GM19240 (cell line): Measurements from ENCODE around the gene MTUS2.

Experiments
- DNase-seq: peaks from one replicate; pipeline ENCODE4 v3.0.0; 2011; ENCODE audit warnings: low spot score; ENCODE audit not compliant: insufficient read length

Gene MTUS2

DNA sequence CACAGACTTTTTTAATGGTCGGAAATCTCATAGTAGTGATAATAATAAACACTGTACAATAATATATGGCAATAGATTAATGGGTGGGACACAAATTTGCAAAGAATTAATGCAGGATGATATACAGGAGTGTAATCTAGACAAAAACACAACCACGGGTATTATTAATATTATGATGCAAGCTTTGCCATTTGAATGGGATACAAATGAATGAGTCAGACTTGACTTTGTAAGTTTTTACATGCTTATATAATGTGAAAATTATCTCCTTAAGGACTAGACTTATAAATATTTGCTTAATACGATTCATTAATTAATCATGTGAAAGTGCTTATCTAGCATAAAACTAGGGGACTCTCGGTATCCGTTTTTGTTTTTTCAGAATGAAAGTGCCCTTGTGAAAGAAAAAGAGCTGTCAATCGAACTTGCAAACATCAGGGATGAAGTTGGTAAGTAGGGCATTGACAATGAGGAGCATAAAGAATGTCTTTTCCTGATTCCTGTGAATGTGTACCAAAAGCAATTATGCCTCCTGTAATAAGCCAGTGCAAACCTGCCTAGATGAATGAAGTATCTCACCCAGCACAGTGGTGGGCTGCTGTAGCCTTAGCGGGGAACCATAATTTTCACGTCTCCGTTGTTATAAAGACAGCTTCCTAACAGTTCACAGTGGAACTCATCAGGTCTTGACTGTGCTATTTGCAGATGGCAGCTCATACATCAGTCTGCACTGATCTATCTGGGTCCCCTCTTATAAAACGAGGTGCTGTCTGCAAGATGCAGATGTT, 619.7 kb downstream of the MTUS2 start:
- DNase-seq = no peak

DNA sequence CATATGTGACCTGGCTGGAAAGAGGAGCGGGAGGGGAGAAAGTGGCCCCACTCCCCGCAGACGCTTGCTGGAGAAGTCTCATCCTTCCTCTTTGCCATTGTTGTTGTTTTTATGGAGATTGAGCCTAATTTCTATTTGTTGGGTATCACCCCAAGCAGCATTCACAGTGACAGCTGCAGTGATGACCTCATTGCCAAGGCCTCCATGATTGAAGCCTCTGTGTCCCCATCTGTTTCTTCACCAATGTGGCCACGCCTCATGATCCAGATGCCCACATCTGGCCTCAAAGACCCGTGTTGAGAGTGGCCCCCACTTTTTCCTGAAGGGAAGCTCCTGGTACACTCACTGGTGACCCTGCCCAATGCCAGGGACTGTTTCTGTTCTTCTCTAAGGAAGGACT, 621.2 kb downstream of the MTUS2 start:
- no peak for DNase-seq

DNA sequence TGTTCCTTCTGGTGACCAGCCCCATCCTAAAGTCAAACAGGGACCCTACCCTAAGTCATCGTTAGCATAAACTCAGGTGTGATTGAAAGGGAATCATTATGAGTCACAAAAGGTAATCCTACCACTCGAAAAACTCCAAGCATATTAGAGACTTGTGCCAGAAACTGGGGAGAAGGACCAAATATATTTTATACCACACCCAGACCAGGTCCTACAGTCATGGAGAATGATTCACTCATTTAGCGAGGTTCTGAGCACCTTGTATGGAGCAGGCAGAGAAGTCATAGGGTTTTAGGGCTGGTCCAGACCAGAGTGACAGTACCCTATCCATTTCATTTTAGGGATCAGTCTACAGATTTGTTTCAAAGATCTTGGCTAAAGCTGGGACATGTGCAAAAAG, 625.9 kb downstream of the MTUS2 start:
- DNase-seq = no peak

DNA sequence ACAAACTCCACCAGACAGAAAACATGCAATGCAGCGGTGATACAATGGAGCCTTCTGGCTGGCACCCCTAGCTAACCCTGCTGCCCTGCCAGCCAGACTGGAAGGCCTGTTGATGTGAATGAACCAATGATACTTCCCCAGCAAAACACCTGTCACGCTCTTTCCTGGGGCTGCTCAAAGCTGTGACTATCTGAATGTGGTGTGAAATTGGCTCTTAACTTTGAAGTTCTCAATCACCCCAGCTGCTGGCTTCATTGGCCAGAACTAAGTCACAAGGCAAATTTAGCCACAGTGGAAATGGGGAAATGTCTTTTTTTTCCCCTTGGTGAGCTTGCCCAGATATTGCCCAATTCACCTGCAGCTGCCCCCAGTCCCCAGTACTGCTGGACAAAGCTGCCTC, 628.0 kb downstream of the MTUS2 start:
- DNase-seq = no peak

DNA sequence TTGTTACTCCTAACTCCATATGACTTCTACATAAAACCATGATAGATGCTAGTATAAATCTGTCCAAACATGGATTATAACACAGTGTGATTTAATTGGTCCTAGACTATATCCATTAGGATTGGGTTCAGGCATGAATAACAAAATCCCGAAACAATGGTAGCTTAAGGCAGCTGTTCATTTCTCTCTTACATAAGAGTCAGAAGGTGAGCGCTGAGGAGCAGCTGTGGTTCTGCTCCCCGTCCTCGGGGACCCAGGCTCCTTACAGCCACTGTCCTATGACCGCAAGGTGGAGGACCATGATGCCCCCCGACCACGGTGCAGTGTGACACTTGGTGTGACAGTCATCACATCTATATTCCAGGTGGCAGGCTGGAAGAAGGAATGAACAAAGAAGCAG, 629.6 kb downstream of the MTUS2 start:
- DNase-seq = no peak

DNA sequence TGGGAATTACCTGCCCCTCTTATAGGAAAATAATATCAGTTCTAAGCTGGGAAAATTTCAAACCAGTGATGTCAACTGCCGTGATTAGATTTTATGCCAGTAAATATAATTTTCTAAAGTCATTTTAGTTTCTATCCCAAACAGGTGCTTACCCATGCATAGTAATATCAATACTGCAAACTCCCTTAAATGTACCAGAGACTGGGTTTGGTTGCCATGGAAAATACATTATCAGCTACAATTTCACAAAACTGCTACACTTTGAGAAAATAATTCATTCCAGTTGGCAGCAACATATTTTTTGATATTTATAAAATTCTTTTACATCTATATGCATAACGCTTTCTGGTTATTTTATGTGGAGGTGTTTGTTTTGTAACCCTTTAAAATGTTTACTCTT, 631.8 kb downstream of the MTUS2 start:
- DNase-seq = no peak

DNA sequence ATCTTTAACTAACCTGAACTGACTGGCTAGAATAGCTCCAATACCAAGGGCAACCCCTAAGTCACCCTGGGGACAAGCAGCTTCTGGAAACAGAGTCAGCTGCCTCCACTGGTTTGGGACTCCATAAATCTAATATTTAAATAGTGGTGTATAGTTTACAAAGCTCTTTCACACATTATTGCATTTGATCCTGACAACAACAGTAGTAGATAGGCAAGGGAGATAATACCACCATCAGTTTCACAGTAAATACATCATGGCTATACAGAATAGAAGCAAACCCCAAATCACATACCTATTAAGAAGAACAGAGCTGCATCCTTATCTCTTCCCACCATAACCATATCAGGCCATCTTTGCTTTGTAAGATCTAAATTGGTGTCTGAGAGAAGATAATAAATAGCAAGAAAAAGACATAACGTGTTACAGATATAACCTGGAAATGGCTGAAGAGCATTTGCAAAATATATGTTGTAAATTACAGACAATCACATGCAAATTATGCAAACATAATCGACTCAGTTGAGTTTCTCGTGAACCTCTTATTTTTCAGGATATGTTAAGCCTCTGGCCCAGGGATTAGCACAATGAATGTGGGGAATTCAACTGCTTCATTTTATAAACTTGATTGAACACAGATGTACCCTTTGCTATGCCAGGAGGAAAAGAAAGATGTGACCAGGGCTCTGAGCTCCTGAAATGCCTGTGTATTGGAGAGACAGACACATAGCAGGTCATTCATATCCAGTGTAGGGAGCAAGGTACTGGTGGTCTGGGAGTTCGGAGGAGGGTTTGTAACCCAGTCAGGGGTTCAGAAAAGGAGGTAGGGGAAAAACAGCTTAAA, 632.9 kb downstream of the MTUS2 start:
- DNase-seq = no peak

DNA sequence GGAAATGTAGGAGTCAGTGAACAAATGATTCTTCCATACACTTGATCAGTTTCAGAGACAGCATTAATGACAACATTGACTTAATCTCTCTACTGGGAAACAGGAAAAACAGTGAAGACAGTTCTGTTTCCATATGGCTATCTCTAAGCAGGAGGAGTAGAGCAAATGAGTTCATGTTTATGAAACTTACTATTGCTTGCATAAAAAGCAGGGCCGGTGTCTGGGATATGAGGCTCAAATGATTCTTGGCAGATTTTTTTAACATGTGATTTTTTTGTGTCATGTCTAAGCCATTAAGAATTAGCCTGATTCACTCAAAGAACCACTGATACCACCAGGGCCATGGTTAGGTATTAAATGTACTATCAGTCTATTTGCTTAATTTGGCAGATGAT, 633.5 kb downstream of the MTUS2 start:
- no peak for DNase-seq

DNA sequence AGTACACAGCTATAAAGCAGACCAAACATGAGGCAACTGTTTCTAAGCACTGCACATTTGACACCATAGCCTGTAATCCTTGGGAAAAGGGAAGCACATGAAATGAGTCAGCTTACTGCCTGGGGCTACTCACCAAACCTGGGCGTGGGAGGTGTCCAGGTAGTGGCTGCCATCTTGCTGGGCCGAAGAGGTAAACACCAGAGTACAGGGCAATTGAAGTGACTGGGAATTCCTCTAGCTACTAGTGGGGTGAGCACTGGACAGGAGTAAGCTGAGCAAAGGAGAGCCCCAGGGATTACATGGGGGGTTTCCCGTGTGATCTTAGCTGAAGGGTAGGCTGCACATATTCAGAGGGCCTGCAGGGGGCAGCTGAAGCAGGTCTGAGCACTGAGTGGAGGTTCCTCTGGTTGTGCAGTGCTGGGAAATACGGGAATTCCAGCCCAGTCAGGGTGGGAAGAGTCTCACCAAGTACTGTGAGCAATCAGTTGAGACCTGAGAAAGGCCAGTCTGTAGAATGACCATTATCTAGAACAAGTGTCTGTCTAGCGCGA, 634.9 kb downstream of the MTUS2 start:
- peak; percentile 13 for DNase-seq

DNA sequence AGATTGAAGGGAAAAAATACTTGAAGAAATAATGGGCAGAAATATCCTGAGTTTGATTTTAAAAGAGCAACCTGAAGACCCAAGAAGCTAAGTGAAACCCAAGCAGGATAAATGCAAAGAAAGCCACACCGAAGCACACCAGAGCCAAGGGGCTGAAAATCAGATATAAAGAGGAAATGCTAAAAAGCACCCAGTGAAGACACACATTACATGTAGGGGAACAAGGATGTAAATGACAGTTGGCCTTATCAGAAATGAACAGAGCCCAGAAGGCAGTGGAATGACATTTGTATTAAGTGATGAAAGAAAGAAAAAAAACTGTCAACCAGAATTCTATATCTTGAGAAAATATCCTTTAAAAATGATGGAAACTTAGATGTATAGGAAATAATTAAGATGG, 636.3 kb downstream of the MTUS2 start:
- DNase-seq = no peak

DNA sequence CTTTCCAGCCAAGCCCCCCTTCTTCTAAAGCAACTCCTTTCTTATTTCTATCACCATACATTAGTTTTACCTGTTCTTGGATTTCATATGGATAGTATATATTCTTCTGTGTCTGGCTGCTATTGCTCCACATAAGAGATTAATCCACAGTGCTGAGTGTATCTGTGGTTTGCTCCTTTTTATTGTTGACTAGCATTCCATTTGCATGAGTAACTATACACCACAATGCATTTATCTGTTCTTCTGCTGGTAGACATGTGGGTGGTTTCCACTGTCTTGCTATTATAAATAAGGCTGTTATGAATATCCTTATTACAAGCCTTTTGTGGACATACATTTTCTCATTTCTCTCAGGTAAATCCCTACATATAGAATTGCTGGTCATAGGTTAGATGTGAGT, 637.2 kb downstream of the MTUS2 start:
- no peak for DNase-seq

DNA sequence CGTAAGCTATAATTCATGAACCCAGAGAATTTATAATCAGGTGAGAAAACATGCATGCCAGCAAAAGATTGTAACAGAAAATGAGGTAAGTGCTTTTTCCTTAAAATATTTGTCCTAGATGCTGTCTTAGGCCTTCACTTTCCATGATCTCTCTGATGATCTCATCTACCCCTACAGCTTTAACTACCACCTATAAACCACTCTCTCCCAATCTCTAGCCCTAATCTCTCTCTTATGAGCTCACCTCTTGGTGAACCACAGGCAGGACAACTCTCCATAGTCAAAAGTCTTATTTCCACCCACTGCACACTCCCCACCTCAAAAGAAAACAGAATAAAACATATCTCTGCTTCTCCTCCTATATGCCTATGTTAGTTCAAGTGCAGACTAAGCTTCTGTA, 638.3 kb downstream of the MTUS2 start:
- no peak for DNase-seq

DNA sequence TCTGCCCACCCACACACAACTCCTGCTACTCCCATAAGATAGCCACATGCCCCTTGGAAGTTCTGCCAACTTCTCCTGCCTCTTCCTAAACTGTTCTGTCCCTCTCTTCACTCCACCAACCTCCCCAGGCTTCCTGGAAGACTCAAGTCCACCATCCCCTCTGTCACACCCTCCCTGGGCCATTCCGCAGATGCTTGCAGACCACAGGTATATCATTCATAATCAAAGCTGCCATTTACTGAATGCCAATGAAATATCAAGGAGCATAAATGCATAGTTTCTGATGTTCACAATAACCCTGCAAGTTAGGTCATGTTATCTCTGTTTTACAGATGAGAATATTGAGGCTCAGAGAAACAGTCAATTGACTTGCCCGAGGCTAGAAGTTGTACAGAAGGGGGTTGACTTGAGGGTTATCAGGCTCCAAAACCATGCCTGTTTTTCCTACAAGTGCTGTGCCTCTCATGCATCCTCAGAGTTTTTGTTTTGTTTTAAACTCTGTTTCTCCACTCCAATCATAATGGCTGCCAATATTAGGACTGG, 639.7 kb downstream of the MTUS2 start:
- DNase-seq = no peak

DNA sequence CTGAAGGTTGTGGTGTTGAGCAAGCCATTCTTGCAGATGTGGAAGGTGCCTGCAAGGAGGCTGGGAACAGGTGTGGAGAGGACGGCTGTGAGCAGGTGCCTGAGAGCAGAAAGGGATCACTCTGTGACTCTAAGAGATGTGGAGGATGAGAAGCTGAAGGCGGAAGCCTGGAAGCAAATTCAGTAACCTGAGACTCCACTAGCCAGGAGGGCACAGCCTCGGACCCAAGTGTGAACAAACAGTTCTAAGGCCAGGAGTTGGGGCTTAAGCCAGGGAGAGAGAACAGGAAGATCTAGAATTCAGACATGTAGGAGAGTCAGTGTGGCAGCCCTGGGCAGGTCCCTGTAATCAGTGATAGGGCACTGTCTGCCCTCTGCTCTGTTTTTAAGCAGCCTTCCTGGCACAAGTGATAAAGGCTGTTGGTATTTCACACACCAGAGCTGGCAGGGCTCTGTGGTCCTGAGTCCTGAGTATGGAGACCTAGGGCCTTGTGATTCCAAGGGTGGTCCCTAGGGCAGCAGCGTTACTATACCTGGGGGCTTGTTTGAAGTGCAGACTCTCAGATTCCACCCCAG, 644.1 kb downstream of the MTUS2 start:
- no peak for DNase-seq

DNA sequence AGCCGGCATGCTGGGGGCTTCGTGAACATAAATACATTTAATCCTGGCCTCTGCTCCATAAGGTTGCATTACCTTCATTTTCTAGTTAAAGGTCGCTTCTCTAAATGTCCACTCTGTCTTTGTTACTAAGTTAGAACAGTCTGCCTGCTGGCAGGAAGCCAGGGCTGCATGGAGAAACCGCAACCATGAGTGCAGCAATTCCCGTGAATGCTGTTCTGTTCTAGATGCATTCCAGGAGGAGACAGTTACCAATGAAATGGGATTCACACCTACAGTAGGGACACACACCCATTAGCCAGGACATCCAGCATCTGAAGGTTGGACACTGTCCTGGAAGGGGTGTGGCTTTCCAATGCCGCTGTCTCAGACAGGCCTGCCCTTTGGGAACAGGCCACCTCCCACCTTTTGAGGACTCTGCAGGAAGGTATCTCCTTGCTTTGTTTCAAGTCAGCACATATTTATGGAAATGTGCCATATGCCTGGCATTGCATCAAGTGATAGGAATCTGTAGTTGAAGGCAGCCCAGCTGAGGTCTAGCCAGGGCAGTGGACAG, 645.7 kb downstream of the MTUS2 start:
- no peak for DNase-seq

DNA sequence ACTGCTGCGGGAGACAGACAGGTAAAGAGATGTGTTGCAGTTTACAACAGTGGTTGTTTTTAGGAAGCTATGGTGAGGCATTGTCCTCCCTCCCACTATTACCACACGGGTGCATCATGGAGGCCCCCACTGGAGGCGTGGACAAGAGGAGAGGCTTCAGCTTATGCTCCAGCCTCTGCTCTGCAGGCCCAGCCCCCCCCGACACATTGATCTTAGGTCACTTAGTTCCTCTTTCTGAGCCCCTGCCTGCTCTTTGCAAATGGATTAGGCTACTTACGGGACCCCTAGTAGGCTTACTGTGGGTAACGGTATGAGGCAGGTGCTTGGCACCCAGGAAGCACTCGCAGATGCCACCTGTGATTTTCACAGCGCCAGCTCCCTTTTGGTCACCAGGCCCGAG, 651.4 kb downstream of the MTUS2 start:
- DNase-seq = no peak

DNA sequence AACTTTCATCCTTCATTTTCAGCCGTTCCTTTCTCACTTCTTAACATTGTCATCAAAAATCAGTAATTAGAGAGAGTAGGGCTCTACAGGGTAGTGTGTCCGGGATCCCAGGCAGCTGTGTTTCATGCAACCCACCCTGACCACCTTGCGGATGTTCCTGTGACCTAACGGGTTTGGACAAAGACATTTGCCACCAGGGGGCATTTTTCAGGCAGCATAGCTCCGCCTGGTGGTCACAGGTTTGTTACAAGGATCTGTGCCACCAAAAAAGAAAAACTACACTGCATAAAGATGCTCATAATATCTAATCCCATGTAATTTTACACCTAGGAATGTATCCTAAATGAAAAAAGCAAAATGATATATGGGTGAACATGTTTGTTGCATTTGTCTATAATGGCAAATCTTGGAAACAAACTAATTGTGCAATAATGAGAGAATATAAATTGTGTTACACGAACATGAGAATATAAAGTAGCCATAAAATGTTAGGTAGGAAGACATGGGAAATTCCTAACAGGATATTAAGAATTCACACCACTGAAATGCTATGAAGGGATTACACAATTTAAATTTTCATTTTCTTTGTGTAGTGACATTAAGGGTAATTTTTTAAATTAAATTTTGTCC, 652.3 kb downstream of the MTUS2 start:
- peak; percentile 35 for DNase-seq

DNA sequence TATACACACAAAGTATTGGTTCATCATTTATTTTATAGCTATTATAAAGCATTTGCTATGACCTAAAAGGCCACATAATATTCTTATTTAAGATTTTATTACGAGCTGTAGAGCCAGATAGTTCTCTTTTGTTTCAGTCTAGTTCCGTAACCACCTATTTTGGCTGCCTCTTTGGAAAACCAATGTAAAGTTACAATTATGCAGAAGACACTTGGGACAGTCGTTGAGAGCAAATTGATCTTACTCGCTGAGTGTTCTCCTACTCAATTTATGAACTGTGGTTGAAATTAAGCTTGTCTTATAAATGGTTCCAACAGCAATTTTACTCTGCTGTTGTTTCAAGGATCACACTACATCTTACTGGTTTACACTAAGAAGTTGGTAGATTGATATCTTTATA, 653.0 kb downstream of the MTUS2 start:
- no peak for DNase-seq

DNA sequence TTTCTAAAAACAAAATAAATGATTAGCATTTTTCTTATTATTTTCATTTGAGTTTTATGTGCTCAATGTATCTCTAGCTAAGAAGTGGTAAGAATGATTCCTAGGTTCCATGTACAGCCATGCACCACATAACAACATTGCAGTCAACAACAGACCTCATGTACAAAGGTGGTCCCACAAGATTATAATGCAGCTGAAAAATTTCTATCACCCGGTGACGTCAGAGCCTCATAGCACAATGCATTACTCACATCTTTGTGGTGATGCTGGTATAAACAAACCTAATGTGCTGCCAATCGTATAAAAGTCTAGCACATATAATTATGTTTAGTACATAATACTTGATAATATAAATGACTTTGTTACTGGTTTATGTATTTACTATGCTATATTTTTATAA, 654.9 kb downstream of the MTUS2 start:
- DNase-seq = no peak

DNA sequence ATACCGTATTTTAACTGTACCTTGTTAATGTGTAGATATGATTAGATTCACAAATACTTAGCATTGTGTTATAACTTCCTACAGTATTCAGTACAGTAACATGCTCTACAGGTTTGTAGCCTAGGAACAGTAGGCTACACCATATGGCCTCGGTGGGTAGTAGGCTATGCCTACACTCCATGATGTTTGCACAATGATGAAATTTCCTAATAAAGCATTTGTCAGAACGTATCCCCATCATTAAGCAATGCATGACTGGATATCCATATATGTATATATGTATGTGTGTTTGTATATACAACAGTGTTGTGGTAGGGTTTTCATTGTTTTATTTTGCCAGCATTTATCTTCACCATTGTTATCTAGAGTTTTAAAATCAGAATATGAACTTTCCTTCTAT, 655.9 kb downstream of the MTUS2 start:
- DNase-seq = no peak
